GM19372 (cell line): ENCODE measurements around the gene ZFAND2A.
"Not testable (repeated sequence)": the region's sequence is repeated elsewhere in the genome, so short reads cannot be mapped to it uniquely, and the experiment has no call there.

Experiments used
- ATAC-seq: cut with Tn5 transposase; IDR thresholded peaks from one replicate; pipeline ENCODE4 v1.9.1; 2021; ENCODE audit warnings: mild to moderate bottlenecking, low read depth, moderate library complexity; ENCODE audit not compliant: unreplicated experiment

The ZFAND2A gene

GRCh38 chr7:1154172-1154739, 5.7 kb downstream of the ZFAND2A start:
- no peak for ATAC-seq

GRCh38 chr7:1152492-1152891, 7.5 kb downstream of the ZFAND2A start:
- no peak for ATAC-seq

GRCh38 chr7:1151653-1152425, 8.2 kb downstream of the ZFAND2A start:
- ATAC-seq = no peak

GRCh38 chr7:1151156-1151555, 8.8 kb downstream of the ZFAND2A start:
- ATAC-seq = no peak

GRCh38 chr7:1150400-1151002, 9.5 kb downstream of the ZFAND2A start:
- ATAC-seq = no peak

- ATAC-seq = no peak
These were observed 10.6 kb downstream of the ZFAND2A start for GRCh38 chr7:1149351-1149794.

- ATAC-seq = not testable (repeated sequence)
These were observed 12.1 kb downstream of the ZFAND2A start for GRCh38 chr7:1147873-1148272.

GRCh38 chr7:1144269-1144771, 15.7 kb downstream of the ZFAND2A start:
- ATAC-seq = no peak

- not testable (repeated sequence) for ATAC-seq
These were observed 17.0 kb downstream of the ZFAND2A start for GRCh38 chr7:1143031-1143430.

- no peak for ATAC-seq
These were observed 17.9 kb downstream of the ZFAND2A start for GRCh38 chr7:1142051-1142635.

GRCh38 chr7:1141651-1142050, 18.3 kb downstream of the ZFAND2A start:
- no peak for ATAC-seq

- ATAC-seq = no peak
These were observed 19.4 kb downstream of the ZFAND2A start for GRCh38 chr7:1140476-1141104.

- peak; percentile 53 for ATAC-seq
These were observed 22.4 kb downstream of the ZFAND2A start for GRCh38 chr7:1137517-1138167.

GRCh38 chr7:1136841-1137516, 23.0 kb downstream of the ZFAND2A start:
- no peak for ATAC-seq

GRCh38 chr7:1134951-1135350, 25.0 kb downstream of the ZFAND2A start:
- ATAC-seq = no peak

- ATAC-seq = no peak
These were observed 28.3 kb downstream of the ZFAND2A start for GRCh38 chr7:1131471-1132265.

- ATAC-seq = no peak
These were observed 29.7 kb downstream of the ZFAND2A start for GRCh38 chr7:1130021-1130990.

- ATAC-seq = no peak
These were observed 30.6 kb downstream of the ZFAND2A start for GRCh38 chr7:1129431-1129830.
